Neural cell (in vitro differentiated cells): ENCODE data around the gene GTPBP2.

Experiments used
- CTCF ChIP-seq: fragments of 450-650 bp; IDR thresholded peaks from 2 replicates; pipeline ENCODE4 v1.5.1; 2014; ENCODE audit warnings: antibody characterized with exemption, mild to moderate bottlenecking, moderate library complexity; ENCODE audit not compliant: poor library complexity, severe bottlenecking
- MXI1 ChIP-seq: fragments of 450-650 bp; conservative IDR thresholded peaks from 2 replicates; pipeline ENCODE4 v1.6.1; 2014; ENCODE audit warnings: antibody characterized with exemption, mild to moderate bottlenecking; ENCODE audit not compliant: poor library complexity, severe bottlenecking
- SMC3 ChIP-seq: fragments of 450-650 bp; conservative IDR thresholded peaks from 2 replicates; pipeline ENCODE4 v1.6.1; 2014; ENCODE audit warnings: antibody characterized with exemption, mild to moderate bottlenecking, moderate library complexity; ENCODE audit not compliant: poor library complexity

GRCh38 chr6:43593938-43594337, 35.1 kb downstream of the GTPBP2 start:
- TF ChIP-seq SMC3 (no peak), MXI1 (no peak), CTCF (no peak)
